Measurements from ENCODE around the gene PPP2R2C. TPM values are rescaled to one million over a fixed set of nuclear protein-coding genes. Genes with fewer than 3 reads are reported as not detected.

The PPP2R2C gene
- total RNA-seq, 1 experiment from 2014 or later, result 8.1 TPM

DNA sequence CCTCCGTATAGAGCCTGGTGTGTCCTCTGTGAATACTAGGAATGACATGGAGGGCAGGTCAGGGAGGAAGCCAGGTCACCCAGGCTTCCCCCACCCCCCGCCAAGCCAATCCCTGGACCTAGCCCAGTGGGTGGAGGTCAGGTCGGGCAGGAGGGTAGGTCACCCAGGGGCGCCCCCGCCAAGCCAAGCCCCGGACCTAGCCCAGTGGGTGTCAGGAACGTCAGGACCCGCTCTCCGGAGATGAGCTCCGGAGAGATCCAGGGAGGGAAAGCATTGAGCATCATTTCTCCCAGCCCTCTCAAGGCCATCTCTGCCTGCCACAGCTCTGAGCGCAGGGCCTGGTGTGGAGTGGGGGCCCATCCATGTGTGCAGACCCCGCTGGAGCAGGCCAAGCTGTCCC is 154.2 kb downstream of the PPP2R2C start:
- no peak overlapping the region for H2BK5ac ChIP-seq (ENCODE audit: insufficient read length, low read length)
- H3K4me1 ChIP-seq (ENCODE audit: insufficient read depth, low read length), result no peaks in the 10 kb centered on the region
- Mint-ChIP-seq H3K4me1 (peaks cover 4 to 10% of the 10 kb centered on the region in 2 experiments; a peak in 3 of 4 replicates), H3K36me3 (ENCODE audit: insufficient read depth in 1 of 3, low read depth in 3 of 3) (no peaks in the 10 kb centered on the region; a peak in 1 of 7 replicates), H3K9me3 (no peaks in the 10 kb centered on the region; a peak in 1 of 5 replicates), H3K4me3 (no peak overlapping the region), H3K27me3 (ENCODE audit: low read depth) (peaks cover 2% of the 10 kb centered on the region), H3K27ac (no peak overlapping the region; a peak in 1 of 7 replicates)
- H3K56ac ChIP-seq (ENCODE audit: insufficient read length, low read depth, low read length), result no peak overlapping the region
- H3K79me1 ChIP-seq (ENCODE audit: insufficient read depth, low read depth, low read length, poor library complexity, severe bottlenecking), result no peaks in the 10 kb centered on the region
- H3K23ac ChIP-seq (ENCODE audit: insufficient read length, low read depth, low read length), result no peak overlapping the region
- H2BK12ac ChIP-seq (ENCODE audit: insufficient read length, low read depth, low read length), result no peak overlapping the region
- no peak overlapping the region for H3K14ac ChIP-seq (ENCODE audit: insufficient read depth, low read length)
- no peak overlapping the region for H2BK15ac ChIP-seq (ENCODE audit: low read depth, low read length)
- no peak overlapping the region for H4K5ac ChIP-seq (ENCODE audit: insufficient read length, low read depth, low read length)
- TF ChIP-seq, protein P1, sequence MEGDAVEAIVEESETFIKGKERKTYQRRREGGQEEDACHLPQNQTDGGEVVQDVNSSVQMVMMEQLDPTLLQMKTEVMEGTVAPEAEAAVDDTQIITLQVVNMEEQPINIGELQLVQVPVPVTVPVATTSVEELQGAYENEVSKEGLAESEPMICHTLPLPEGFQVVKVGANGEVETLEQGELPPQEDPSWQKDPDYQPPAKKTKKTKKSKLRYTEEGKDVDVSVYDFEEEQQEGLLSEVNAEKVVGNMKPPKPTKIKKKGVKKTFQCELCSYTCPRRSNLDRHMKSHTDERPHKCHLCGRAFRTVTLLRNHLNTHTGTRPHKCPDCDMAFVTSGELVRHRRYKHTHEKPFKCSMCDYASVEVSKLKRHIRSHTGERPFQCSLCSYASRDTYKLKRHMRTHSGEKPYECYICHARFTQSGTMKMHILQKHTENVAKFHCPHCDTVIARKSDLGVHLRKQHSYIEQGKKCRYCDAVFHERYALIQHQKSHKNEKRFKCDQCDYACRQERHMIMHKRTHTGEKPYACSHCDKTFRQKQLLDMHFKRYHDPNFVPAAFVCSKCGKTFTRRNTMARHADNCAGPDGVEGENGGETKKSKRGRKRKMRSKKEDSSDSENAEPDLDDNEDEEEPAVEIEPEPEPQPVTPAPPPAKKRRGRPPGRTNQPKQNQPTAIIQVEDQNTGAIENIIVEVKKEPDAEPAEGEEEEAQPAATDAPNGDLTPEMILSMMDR (conservative IDR thresholded peaks at IDR 0.05), result no peak
- no peaks in the 10 kb centered on the region for H3K9me3 ChIP-seq (ENCODE audit: control insufficient read depth, low read depth, low read length)
- no peak for DNase-seq
- no peak overlapping the region for H3T11ph ChIP-seq (ENCODE audit: low read length)
- no peak overlapping the region for H2BK120ac ChIP-seq (ENCODE audit: low read depth, low read length, poor library complexity, severe bottlenecking)
- H3K79me2 ChIP-seq (ENCODE audit: insufficient read depth, low read length), result no peaks in the 10 kb centered on the region
- no peak overlapping the region for H2AFZ ChIP-seq (ENCODE audit: low read length)
- H3K4me2 ChIP-seq (ENCODE audit: insufficient read depth, insufficient read length, low read length), result no peak overlapping the region
- H3K18ac ChIP-seq (ENCODE audit: insufficient read length, low read depth, low read length), result no peak overlapping the region
- H4K20me1 ChIP-seq (ENCODE audit: control insufficient read depth, insufficient read depth, insufficient read length), result no peaks in the 10 kb centered on the region
- H2AK5ac ChIP-seq (ENCODE audit: insufficient read length, low read length), result no peak overlapping the region
- no CpG with 5 or more reads among the region's 12 CpGs for WGBS (ENCODE audit: extremely low coverage, insufficient read length, low lambda C conversion rate)
- H4K91ac ChIP-seq (ENCODE audit: insufficient read length, low read depth, low read length), result no peak overlapping the region
- no peak overlapping the region for H4K8ac ChIP-seq (replicated peaks; ENCODE audit: insufficient read length, low read depth, low read length)
- no peak overlapping the region for H3K4ac ChIP-seq (ENCODE audit: low read depth, low read length)
- no peak overlapping the region for H3K27ac ChIP-seq (ENCODE audit: insufficient read length, low read depth, low read length)
- no peaks in the 10 kb centered on the region for H3K27me3 ChIP-seq (ENCODE audit: insufficient read depth, low read length)
- no peaks in the 10 kb centered on the region for H3K23me2 ChIP-seq (ENCODE audit: insufficient read length, low read depth, low read length, poor library complexity, severe bottlenecking)
- H2BK20ac ChIP-seq (ENCODE audit: low read depth, low read length, poor library complexity, severe bottlenecking), result no peak overlapping the region
- H3K9ac ChIP-seq (ENCODE audit: extremely low read depth, insufficient read length, low read length), result no peak overlapping the region

Data from H9 (cell line).